ENCODE data around the gene AGBL4.

DNA sequence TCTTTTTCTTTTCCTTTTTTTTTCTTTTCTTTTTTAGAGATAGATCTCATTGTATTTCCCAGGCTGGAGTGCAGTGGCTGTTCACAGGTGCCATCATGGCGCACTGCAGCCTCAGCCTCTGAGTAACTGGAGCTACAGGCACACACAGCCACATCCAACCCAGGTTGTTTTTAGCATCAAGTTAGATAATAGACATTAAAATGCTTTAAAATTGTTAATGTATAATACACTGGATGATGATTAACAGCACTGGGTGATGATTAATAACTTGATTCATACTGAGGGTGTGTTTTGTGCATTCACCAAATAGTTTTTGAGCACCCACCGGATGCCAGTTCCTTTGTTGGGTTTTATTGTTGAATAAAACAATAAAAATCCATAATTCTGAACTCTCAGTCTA is 1322.3 kb downstream of the AGBL4 start:
- TF ChIP-seq BCL6 (CRISPR knock-in tag; IDR thresholded peaks at IDR 0.05) (no peak), CTCF (CRISPR knock-in tag; IDR thresholded peaks at IDR 0.05) (no peak), POLR2A (IDR thresholded peaks at IDR 0.05; ENCODE audit: insufficient read depth in 1 of 2, low read depth in 2 of 2, low read length in 2 of 2) (no peak), ZNF431 (CRISPR knock-in tag; IDR thresholded peaks at IDR 0.05; ENCODE audit: borderline replicate concordance, low read depth) (no peak), POGZ (CRISPR knock-in tag; IDR thresholded peaks at IDR 0.05) (no peak), ZBTB21 (CRISPR knock-in tag; IDR thresholded peaks at IDR 0.05) (no peak), BHLHE40 (IDR thresholded peaks at IDR 0.05; ENCODE audit: low read length) (no peak), ZNF841 (CRISPR knock-in tag; IDR thresholded peaks at IDR 0.05; ENCODE audit: borderline replicate concordance) (no peak), RAD21 (CRISPR knock-in tag; IDR thresholded peaks at IDR 0.05) (no peak)
- TF ChIP-seq, protein P1, sequence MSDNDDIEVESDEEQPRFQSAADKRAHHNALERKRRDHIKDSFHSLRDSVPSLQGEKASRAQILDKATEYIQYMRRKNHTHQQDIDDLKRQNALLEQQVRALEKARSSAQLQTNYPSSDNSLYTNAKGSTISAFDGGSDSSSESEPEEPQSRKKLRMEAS (IDR thresholded peaks at IDR 0.05) = no peak
- TF ChIP-seq, protein P2, sequence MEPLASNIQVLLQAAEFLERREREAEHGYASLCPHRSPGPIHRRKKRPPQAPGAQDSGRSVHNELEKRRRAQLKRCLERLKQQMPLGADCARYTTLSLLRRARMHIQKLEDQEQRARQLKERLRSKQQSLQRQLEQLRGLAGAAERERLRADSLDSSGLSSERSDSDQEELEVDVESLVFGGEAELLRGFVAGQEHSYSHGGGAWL (CRISPR knock-in tag; IDR thresholded peaks at IDR 0.05) = no peak
